Measurements from ENCODE around the gene CALML3.

The CALML3 gene

GRCh38 chr10:5506751-5507648 is 17.8 kb upstream of the CALML3 start:
- no peak for DNase-seq (ENCODE audit: low read depth)

DNA sequence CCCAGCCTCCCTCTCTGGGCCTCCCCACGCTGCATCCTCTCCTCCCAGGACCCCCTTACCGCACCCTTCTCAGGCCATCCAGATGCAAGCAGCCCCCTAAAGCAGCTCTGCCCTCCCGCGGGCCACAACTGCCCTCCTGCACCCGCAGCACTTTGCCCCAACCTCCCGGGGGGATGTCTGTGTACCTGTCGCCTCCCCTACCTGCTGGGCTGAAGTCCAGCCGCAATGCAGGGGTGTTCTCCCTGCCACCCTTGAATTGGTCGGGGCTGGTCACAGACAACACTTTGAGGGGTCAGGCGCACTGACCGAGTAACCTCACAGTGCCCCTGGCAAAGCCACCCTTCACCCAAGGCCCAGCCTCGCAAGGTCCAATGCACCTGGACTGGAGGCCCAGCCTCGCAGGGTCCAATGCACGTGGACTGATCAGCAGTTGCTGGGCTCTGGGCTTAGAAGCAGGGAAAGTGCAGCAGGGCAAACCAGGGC is 17.1 kb upstream of the CALML3 start:
- no peak for DNase-seq (ENCODE audit: low read depth)

GRCh38 chr10:5508161-5508604 is 16.6 kb upstream of the CALML3 start:
- no peak for DNase-seq (ENCODE audit: low read depth)

GRCh38 chr10:5508786-5509185 is 16.0 kb upstream of the CALML3 start:
- DNase-seq (ENCODE audit: low read depth) = no peak

DNA sequence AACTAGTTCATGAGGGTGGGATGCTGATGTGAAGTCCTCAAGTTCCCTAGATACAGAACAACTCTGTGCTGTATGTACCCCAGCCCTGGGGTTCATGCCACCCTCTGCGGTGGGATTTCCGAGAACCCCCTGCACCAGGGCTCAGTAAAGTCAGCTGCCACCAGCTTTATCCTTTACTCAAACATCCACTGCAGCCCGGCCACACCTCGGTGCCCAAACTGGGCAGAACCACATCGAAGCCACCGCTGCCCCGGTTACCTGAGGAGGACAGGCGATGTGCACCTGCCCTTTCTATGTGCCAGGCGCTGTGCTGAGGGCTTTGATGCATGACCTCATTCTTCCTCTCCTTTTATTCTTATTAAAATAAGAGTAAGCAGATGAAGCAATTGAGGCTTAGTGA is 15.5 kb upstream of the CALML3 start:
- no peak for DNase-seq (ENCODE audit: low read depth)

DNA sequence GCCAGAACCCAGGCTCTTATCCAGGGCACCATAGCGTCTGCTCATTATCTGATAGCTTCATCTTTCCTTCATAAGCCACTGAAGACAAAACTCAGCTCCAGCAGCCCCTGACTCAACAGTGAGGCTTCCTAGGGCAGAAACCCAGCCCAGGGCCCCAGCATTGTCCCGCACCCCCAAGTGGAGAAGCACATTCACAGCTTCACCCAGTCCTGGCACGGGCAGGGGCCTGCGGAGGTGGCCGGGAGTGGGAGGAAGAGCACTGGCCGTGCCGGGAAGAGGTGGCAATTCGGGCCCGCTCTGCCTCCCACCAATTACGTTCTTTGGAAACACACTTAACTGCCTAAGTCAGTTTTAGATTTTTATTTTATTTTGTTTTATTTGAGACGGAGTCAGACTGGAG is 15.1 kb upstream of the CALML3 start:
- no peak for DNase-seq (ENCODE audit: low read depth)

- no peak for DNase-seq (ENCODE audit: low read depth)
These were observed 14.3 kb upstream of the CALML3 start for GRCh38 chr10:5510281-5511072.

GRCh38 chr10:5511231-5511884 is 13.4 kb upstream of the CALML3 start:
- no peak for DNase-seq (ENCODE audit: low read depth)

GRCh38 chr10:5511885-5512280 is 12.9 kb upstream of the CALML3 start:
- DNase-seq (ENCODE audit: low read depth) = no peak

- no peak for DNase-seq (ENCODE audit: low read depth)
These were observed 12.4 kb upstream of the CALML3 start for GRCh38 chr10:5512331-5512730.

DNA sequence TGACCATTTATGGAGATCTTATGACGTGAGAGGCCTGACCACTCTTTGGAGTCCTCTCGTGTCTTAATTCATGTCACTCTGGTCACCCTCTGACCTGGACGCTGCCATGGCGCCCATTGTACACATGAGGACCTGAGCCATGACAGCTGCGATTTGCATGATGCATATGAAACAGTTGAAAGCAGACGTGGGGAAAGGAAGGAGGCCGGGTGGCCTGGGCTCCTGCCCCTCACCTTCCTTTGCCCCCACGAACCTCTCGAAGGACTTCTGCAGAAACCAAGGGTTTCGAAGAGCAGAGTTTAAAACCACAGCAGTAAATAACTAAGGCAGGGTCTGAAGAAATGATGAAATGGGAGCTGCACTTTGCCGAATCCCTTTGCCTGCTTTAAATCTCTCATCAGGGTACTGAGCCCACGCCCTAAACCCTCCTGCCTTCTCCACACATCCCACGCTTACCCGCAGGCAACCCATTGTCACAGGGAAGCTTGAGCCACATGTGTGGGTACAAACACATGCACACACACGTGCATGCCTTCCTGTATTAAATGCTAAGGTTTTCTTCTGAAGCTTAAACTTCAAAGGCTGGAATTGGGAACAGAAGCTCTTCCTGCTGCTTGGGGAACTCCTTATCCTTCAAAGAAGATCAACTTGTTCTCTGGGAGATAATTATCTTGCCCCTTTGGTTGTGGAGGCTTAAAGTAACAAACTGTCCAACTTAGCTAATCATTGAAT is 11.7 kb upstream of the CALML3 start:
- no peak for DNase-seq (ENCODE audit: low read depth)

GRCh38 chr10:5514226-5514850 is 10.4 kb upstream of the CALML3 start:
- no peak for DNase-seq (ENCODE audit: low read depth)

DNA sequence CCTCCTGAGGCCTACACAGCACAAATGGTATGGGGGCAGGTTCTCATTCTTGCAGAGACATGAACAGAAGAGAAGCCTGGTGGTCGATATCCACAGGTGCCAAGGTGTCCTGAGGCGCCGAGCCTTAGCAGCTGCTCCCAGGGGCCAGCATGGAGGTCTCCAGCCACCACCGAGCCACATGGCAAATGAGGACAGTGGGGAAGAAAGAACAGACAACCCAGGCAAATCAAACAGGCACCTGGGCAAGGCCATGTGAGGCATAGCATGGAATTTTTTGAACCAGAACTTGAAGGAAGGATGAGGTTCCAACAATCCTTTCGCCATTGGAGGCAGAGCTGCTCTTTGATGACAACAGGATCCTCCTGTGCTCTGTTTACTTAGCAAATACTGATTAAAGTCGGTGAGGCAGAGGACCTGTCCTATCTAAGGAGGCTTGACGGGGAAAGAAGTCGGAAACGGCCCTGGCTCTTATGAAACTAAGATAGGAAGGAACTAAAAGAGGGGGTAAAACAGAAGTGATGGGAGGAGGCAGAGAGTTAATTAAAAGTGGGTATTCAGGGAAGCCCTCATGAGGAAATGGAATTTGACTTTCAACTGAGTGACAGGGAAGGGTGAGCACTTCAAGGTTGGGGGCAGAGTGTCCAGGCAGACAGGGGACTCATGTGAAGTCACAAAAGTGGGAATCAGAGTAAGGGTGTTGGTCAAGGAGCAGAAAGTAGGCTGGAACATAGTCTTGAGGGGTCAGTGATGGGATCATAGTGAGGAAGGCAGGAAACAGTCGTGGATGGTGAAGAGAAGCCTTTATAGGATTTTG is 8.6 kb upstream of the CALML3 start:
- DNase-seq (ENCODE audit: low read depth) = no peak

- no peak for DNase-seq (ENCODE audit: low read depth)
These were observed 7.2 kb upstream of the CALML3 start for GRCh38 chr10:5517546-5517945.

- no peak for DNase-seq (ENCODE audit: low read depth)
These were observed 6.6 kb upstream of the CALML3 start for GRCh38 chr10:5518143-5518542.

DNA sequence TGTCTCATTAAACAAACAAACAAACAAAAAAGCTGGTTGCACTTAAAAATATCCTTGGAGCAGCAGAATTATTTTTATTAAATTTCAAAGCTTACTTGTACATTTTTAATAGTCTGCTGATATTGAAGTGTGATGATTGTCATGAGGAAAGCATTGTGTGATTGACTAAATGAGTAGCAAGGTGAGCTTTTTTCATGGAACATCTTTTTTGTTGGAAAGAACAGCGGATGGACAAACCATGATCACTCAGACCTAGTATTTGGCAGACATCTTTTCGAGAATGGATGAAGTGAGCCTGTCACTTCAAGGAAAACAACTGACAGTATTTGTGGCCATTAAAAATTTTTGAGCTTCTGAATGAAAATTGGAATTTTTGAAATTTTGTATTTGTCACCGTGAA is 5.7 kb upstream of the CALML3 start:
- DNase-seq (ENCODE audit: low read depth) = no peak

DNA sequence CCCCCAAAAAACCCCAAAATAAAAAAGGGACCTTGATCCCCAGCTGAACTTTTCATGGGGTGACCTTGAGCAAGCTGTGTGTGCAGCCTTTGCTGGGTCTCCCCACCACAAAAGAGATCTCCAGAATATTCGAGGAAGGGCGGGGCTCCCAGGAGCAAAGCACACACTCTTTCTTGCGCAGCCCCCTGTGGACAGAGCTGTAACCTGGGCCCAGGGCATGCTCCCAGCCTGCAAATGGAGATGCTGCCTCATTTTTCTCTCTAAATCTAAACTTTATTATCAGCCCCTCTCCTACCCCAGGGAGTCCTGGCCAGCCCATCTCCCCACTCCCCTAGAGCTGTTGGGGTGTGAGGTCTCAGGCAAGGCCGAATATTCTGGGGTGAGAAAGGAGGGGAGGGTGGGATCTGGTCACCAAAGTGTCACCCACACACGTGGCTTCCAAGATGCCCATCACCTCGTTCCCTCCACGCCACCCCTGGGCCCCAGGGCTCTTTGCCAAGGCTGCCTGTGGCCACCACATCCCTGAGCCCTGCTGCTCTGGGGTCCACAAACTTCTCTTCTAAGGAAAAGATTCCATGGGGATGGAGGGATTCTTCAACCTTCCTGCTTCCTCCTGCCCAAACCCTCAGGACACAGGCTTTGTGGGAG is 1.7 kb upstream of the CALML3 start:
- DNase-seq (ENCODE audit: low read depth) = no peak

- DNase-seq (ENCODE audit: low read depth) = no peak
These were observed 776 bp upstream of the CALML3 start for GRCh38 chr10:5523796-5524574.
